ENCODE data around the gene SMC6.

- TF ChIP-seq YY1 (IDR thresholded peaks at IDR 0.05; ENCODE audit: insufficient read depth, insufficient read length): no peak
- TF ChIP-seq SUZ12 (IDR thresholded peaks at IDR 0.05; ENCODE audit: extremely low read depth, insufficient read depth, insufficient read length): no peak
Observed at GRCh38 chr2:17628349-17629261, 125.0 kb downstream of the SMC6 start.
